Mesothelial cell of epicardium (in vitro differentiated cells): Measurements from ENCODE around the gene TPCN1. TPM values are rescaled to one million over a fixed set of nuclear protein-coding genes. Genes with fewer than 3 reads are reported as not detected.

Experiments used
- DNase-seq, 2 experiments: peaks; one replicate each; pipeline ENCODE4 v3.0.0; 2021; ENCODE audit warnings: low spot score in 2 of 2; ENCODE audit not compliant: unreplicated experiment in 2 of 2
- H3K27ac Mint-ChIP-seq: 2 replicates; pipeline ENCODE4 v1.8.0; 2021; ENCODE audit warnings: mixed read lengths
- H3K27me3 Mint-ChIP-seq: 2 replicates; pipeline ENCODE4 v1.8.0; 2021; ENCODE audit warnings: low read depth, mixed read lengths
- H3K36me3 Mint-ChIP-seq: 2 replicates; pipeline ENCODE4 v1.8.0; 2021; ENCODE audit warnings: mixed read lengths
- H3K4me1 Mint-ChIP-seq: 2 replicates; pipeline ENCODE4 v1.8.0; 2021; ENCODE audit warnings: mixed read lengths
- H3K4me3 Mint-ChIP-seq: 2 replicates; pipeline ENCODE4 v1.8.0; 2021; ENCODE audit warnings: mild to moderate bottlenecking, moderate library complexity, mixed read lengths
- H3K9me3 Mint-ChIP-seq: 2 replicates; pipeline ENCODE4 v1.8.0; 2021; ENCODE audit warnings: mixed read lengths
- CTCF ChIP-seq: fragments of 200-600 bp; sonication (generic); IDR thresholded peaks from one replicate; pipeline ENCODE4 v1.5.0; 2021; ENCODE audit warnings: antibody characterized with exemption; ENCODE audit not compliant: unreplicated experiment
- total RNA-seq: library from RNA; stranded (reverse); gene quantifications from 3 replicates; pipeline ENCODE4 v1.2.1, GENCODE V29; 2021

TPCN1 gene
- total RNA-seq, 1 donor from 2014 or later, result 40.0 TPM

- no peaks in the 10 kb centered on the region for H3K9me3 Mint-ChIP-seq
- no peaks in the 10 kb centered on the region for H3K27me3 Mint-ChIP-seq
- TF ChIP-seq CTCF, result no peak
- H3K4me1 Mint-ChIP-seq, result no peaks in the 10 kb centered on the region
- H3K4me3 Mint-ChIP-seq, result no peak overlapping the region
- no peak overlapping the region for H3K27ac Mint-ChIP-seq
- peaks cover 13% of the 10 kb centered on the region for H3K36me3 Mint-ChIP-seq
- DNase-seq, result no peak
Measured at GRCh38 chr12:113286712-113287111, 65.4 kb downstream of the TPCN1 start.

- Mint-ChIP-seq H3K9me3 (no peaks in the 10 kb centered on the region), H3K36me3 (peaks cover 15% of the 10 kb centered on the region), H3K4me1 (no peaks in the 10 kb centered on the region), H3K27ac (no peak overlapping the region), H3K27me3 (no peaks in the 10 kb centered on the region), H3K4me3 (no peak overlapping the region)
- DNase-seq, result no peak
- TF ChIP-seq CTCF, result no peak
Measured at GRCh38 chr12:113287146-113287898, 66.1 kb downstream of the TPCN1 start.

- no peaks in the 10 kb centered on the region for H3K4me1 Mint-ChIP-seq
- H3K27me3 Mint-ChIP-seq, result no peaks in the 10 kb centered on the region
- H3K36me3 Mint-ChIP-seq, result peaks cover 15% of the 10 kb centered on the region
- DNase-seq, result no peak
- H3K27ac Mint-ChIP-seq, result no peak overlapping the region
- no peak for TF ChIP-seq CTCF
- no peaks in the 10 kb centered on the region for H3K9me3 Mint-ChIP-seq
- H3K4me3 Mint-ChIP-seq, result no peak overlapping the region
Measured at GRCh38 chr12:113287899-113288282, 66.6 kb downstream of the TPCN1 start.

- Mint-ChIP-seq H3K27me3 (no peaks in the 10 kb centered on the region), H3K27ac (no peak overlapping the region), H3K9me3 (no peaks in the 10 kb centered on the region), H3K4me1 (no peaks in the 10 kb centered on the region), H3K4me3 (no peak overlapping the region), H3K36me3 (peaks cover 18% of the 10 kb centered on the region)
- TF ChIP-seq CTCF, result no peak
- no peak for DNase-seq
Measured at GRCh38 chr12:113289361-113289760, 68.1 kb downstream of the TPCN1 start.

GRCh38 chr12:113290506-113290905 lies 69.2 kb downstream of the TPCN1 start:
- Mint-ChIP-seq H3K9me3 (no peaks in the 10 kb centered on the region), H3K27me3 (no peaks in the 10 kb centered on the region), H3K27ac (no peak overlapping the region), H3K36me3 (peaks cover 20% of the 10 kb centered on the region), H3K4me1 (no peaks in the 10 kb centered on the region), H3K4me3 (no peak overlapping the region)
- TF ChIP-seq CTCF, result no peak
- no peak for DNase-seq
